CD14-positive monocyte (primary cell): ENCODE data around the gene AKT1S1. TPM values are rescaled to one million over a fixed set of nuclear protein-coding genes. Genes with fewer than 3 reads are reported as not detected.

Experiments
- DNase-seq, 3 donors: peaks; one replicate each; pipeline ENCODE4 v3.0.0-alpha.2; 2011 to 2022
- H2AFZ ChIP-seq: 2 replicates; pipeline ENCODE4 v1.6.0; 2012; ENCODE audit warnings: mild to moderate bottlenecking, low read depth, low read length, inconsistent platforms; ENCODE audit not compliant: insufficient read depth, poor library complexity, severe bottlenecking
- H3K27ac ChIP-seq, 2 donors: 1 replicate in 1 of 2; 2 replicates in 1 of 2; pipeline ENCODE4 v1.5.1; 2012 to 2013; ENCODE audit warnings: low read length in 2 of 2, control low read depth in 1 of 2, inconsistent platforms in 1 of 2, low read depth in 1 of 2, mild to moderate bottlenecking in 1 of 2
- H3K27me3 ChIP-seq, 2 donors: one replicate each; pipeline versions ENCODE4 v1.6.0 to v1.6.1; 2011 to 2013; ENCODE audit warnings: low read length in 2 of 2; ENCODE audit not compliant: control insufficient read depth in 2 of 2, insufficient read depth in 2 of 2
- H3K36me3 ChIP-seq, 2 donors: replicated peaks in 1 of 2; 1 replicate in 1 of 2; 2 replicates in 1 of 2; pipeline versions ENCODE4 v1.5.1 to v1.6.1; 2012 to 2013; ENCODE audit warnings: low read length in 2 of 2, control low read depth in 1 of 2, inconsistent platforms in 1 of 2, mild to moderate bottlenecking in 1 of 2; ENCODE audit not compliant: insufficient read depth in 2 of 2, control insufficient read depth in 1 of 2
- H3K4me1 ChIP-seq, 2 donors: 1 replicate in 1 of 2; 2 replicates in 1 of 2; pipeline versions ENCODE4 v1.5.1 to v1.6.1; 2012 to 2013; ENCODE audit warnings: low read length in 2 of 2, control low read depth in 1 of 2, inconsistent platforms in 1 of 2, mild to moderate bottlenecking in 1 of 2, moderate library complexity in 1 of 2; ENCODE audit not compliant: insufficient read depth in 2 of 2, control insufficient read depth in 1 of 2
- H3K4me2 ChIP-seq: replicated peaks from 2 replicates; pipeline ENCODE3; 2012; ENCODE audit warnings: low read length, moderate library complexity, mild to moderate bottlenecking; ENCODE audit not compliant: poor library complexity, severe bottlenecking; ENCODE audit errors: extremely low read depth
- H3K4me3 ChIP-seq, 3 experiments: fragments of 200-600 bp in 1 of 3; sonication (generic) in 1 of 3; replicated peaks in 1 of 3; 1 replicate in 2 of 3; 2 replicates in 1 of 3; pipeline ENCODE4 v1.5.1; 2011 to 2013; ENCODE audit warnings: low read length in 3 of 3, mild to moderate bottlenecking in 3 of 3, control low read depth in 2 of 3, low read depth in 2 of 3, inconsistent platforms in 1 of 3, moderate library complexity in 1 of 3
- H3K79me2 ChIP-seq: 2 replicates; pipeline ENCODE4 v1.6.0; 2012; ENCODE audit warnings: mild to moderate bottlenecking, control low read depth, inconsistent platforms, low read length, moderate library complexity; ENCODE audit not compliant: insufficient read depth
- H3K9ac ChIP-seq: 2 replicates; pipeline ENCODE4 v1.6.0; 2017; ENCODE audit warnings: low read length, mild to moderate bottlenecking; ENCODE audit not compliant: insufficient read depth, poor library complexity, severe bottlenecking
- H3K9me3 ChIP-seq, 2 donors: replicated peaks in 1 of 2; 1 replicate in 1 of 2; 2 replicates in 1 of 2; pipeline versions ENCODE4 v1.5.1 to v1.6.1; 2012 to 2013; ENCODE audit warnings: low read length in 2 of 2, control low read depth in 1 of 2; ENCODE audit not compliant: control insufficient read depth in 1 of 2, insufficient read depth in 1 of 2
- H4K20me1 ChIP-seq: 2 replicates; pipeline ENCODE4 v1.6.0; 2012; ENCODE audit warnings: mild to moderate bottlenecking, low read length, control low read depth, moderate library complexity; ENCODE audit not compliant: insufficient read depth
- H3K27ac Mint-ChIP-seq, 7 donors: one replicate each; pipeline ENCODE4 v1.8.0; 2020; ENCODE audit warnings: mild to moderate bottlenecking in 7 of 7, mixed read lengths in 7 of 7, moderate library complexity in 6 of 7, inconsistent platforms in 2 of 7
- H3K27me3 Mint-ChIP-seq, 3 donors: one replicate each; pipeline ENCODE4 v1.8.0; 2021 to 2022; ENCODE audit warnings: low read depth in 3 of 3, mild to moderate bottlenecking in 3 of 3, mixed read lengths in 3 of 3, moderate library complexity in 3 of 3, inconsistent platforms in 1 of 3
- H3K36me3 Mint-ChIP-seq, 2 donors: one replicate each; pipeline ENCODE4 v1.8.0; 2020; ENCODE audit warnings: mixed read lengths in 2 of 2, inconsistent platforms in 1 of 2, mild to moderate bottlenecking in 1 of 2
- H3K4me1 Mint-ChIP-seq: one replicate; pipeline ENCODE4 v1.8.0; 2020; ENCODE audit warnings: mild to moderate bottlenecking, mixed read lengths
- H3K4me3 Mint-ChIP-seq, 2 donors: one replicate each; pipeline ENCODE4 v1.8.0; 2020; ENCODE audit warnings: mild to moderate bottlenecking in 2 of 2, mixed read lengths in 2 of 2, moderate library complexity in 1 of 2
- H3K9me3 Mint-ChIP-seq, 7 donors: one replicate each; pipeline ENCODE4 v1.8.0; 2020 to 2022; ENCODE audit warnings: mixed read lengths in 7 of 7, mild to moderate bottlenecking in 6 of 7, moderate library complexity in 6 of 7, inconsistent platforms in 2 of 7
- CTCF ChIP-seq: fragments of 200-600 bp; IDR thresholded peaks from one replicate; pipeline ENCODE4 v1.8.0; 2022; ENCODE audit warnings: antibody characterized with exemption, mild to moderate bottlenecking
- WGBS: methylation state at CpG from one replicate; pipeline ENCODE4 v1.1.5; 2013; ENCODE audit warnings: missing lambda C conversion rate; ENCODE audit not compliant: insufficient coverage; 5-methylcytosine and 5-hydroxymethylcytosine counted together
- intact Hi-C, 2 donors: fragments of 100-400 bp; cut with micrococcal nuclease; formaldehyde crosslinking; loops; one replicate each; pipeline versions ENCODE4 v1.15.0 to v1.15.1; 2023
- polyA plus RNA-seq, 3 donors: library from polyadenylated mRNA; depleted of rRNA in 1 of 3; unstranded in 2 of 3; stranded (reverse) in 1 of 3; fragments of 300-500 nt in 2 of 3; fragments of >200 nt in 1 of 3; fragmentation: Illumina TruSeq in 2 of 3; gene quantifications; 1 replicate in 2 of 3; 2 replicates in 1 of 3; pipeline ENCODE4 v1.2.3, GENCODE V29; 2012 to 2021

AKT1S1 gene
- polyA plus RNA-seq, 3 donors: 5.4 to 18.2 (median 6.6) TPM

GRCh38 chr19:49894011-49894664 lies 17.0 kb upstream of the AKT1S1 start:
- peaks cover 56% of the 10 kb centered on the region for H3K4me1 Mint-ChIP-seq
- Histone ChIP-seq H4K20me1 (peaks cover 8% of the 10 kb centered on the region), H3K9ac (no peak overlapping the region), H3K4me3 (no peak overlapping the region), H3K4me1 (peaks cover 54 to 55% of the 10 kb centered on the region in 2 donors), H3K79me2 (no peaks in the 10 kb centered on the region), H2AFZ (no peak overlapping the region), H3K4me2 (no peak overlapping the region), H3K27ac (no peak overlapping the region), H3K36me3 (no peaks in the 10 kb centered on the region), H3K27me3 (peaks cover 0 to 9% of the 10 kb centered on the region in 2 donors), H3K9me3 (no peaks in the 10 kb centered on the region)
- peaks cover 0 to 7% (median 0%) of the 10 kb centered on the region in 7 donors for H3K9me3 Mint-ChIP-seq
- peaks cover 22 to 45% (median 30%) of the 10 kb centered on the region in 3 donors for H3K27me3 Mint-ChIP-seq
- intact Hi-C loops: no loop called here
- H3K4me3 Mint-ChIP-seq: no peak overlapping the region
- no peak for TF ChIP-seq CTCF
- WGBS: 100% methylated on average over 8 of the region's 18 CpGs
- peak overlapping the region in 2 of 7 donors; percentile 43 to 68 for H3K27ac Mint-ChIP-seq
- DNase-seq: no peak
- H3K36me3 Mint-ChIP-seq: peaks cover 5 to 19% of the 10 kb centered on the region in 2 donors

GRCh38 chr19:49892716-49893115 lies 15.6 kb upstream of the AKT1S1 start:
- Histone ChIP-seq H3K27ac (no peak overlapping the region), H3K4me2 (no peak overlapping the region), H2AFZ (no peak overlapping the region), H3K4me1 (peaks cover 41 to 44% of the 10 kb centered on the region in 2 donors), H4K20me1 (peaks cover 15% of the 10 kb centered on the region), H3K9me3 (no peaks in the 10 kb centered on the region), H3K4me3 (no peak overlapping the region), H3K79me2 (no peaks in the 10 kb centered on the region), H3K9ac (no peak overlapping the region), H3K36me3 (no peaks in the 10 kb centered on the region), H3K27me3 (peaks cover 0 to 9% of the 10 kb centered on the region in 2 donors)
- Mint-ChIP-seq H3K27me3 (peaks cover 22 to 48% (median 32%) of the 10 kb centered on the region in 3 donors), H3K27ac (peak overlapping the region in 4 of 7 donors; percentile 5 to 74 (median 32)), H3K36me3 (peaks cover 16 to 26% of the 10 kb centered on the region in 2 donors), H3K4me1 (peaks cover 48% of the 10 kb centered on the region), H3K9me3 (peaks cover 0 to 7% (median 0%) of the 10 kb centered on the region in 7 donors), H3K4me3 (peak overlapping the region in 1 of 2 donors; percentile 43)
- intact Hi-C loops: no loop called here
- no peak for TF ChIP-seq CTCF
- WGBS: no CpG with 5 or more reads among the region's 1 CpG
- DNase-seq: no peak
